Measurements from ENCODE around the gene SAMD14. TPM values are rescaled to one million over a fixed set of nuclear protein-coding genes. Genes with fewer than 3 reads are reported as not detected.

SAMD14 gene
- total and polyA plus RNA-seq, 2 of the 4 experiments (the other 2 are of a cell fraction) = 1.4 to 6.2 TPM

- no peak for DNase-seq
- no TSS peak for BruUV-seq (replicated peaks)
Measured at GRCh38 chr17:50118076-50118827, 11.7 kb downstream of the SAMD14 start.

More at GRCh38 chr17:50118076-50118827, 11.7 kb downstream of the SAMD14 start:
- Histone ChIP-seq H3K14ac (replicated peaks; ENCODE audit: low read depth, low read length) (0 out of 2 replicates have a peak overlapping the region, but pooled peaks have one; percentile 16), H2BK120ac (ENCODE audit: low read depth, low read length) (no peak overlapping the region), H3K27me3 (ENCODE audit: control insufficient read depth, insufficient read depth, low read length) (no peaks in the 10 kb centered on the region), H3K27ac (ENCODE audit: insufficient read depth, low read length) (no peak overlapping the region), H3K9me1 (ENCODE audit: insufficient read depth, low read length) (peaks cover 6% of the 10 kb centered on the region), H2BK20ac (ENCODE audit: low read depth, low read length) (no peak overlapping the region), H3K23ac (ENCODE audit: low read depth, low read length) (no peak overlapping the region), H4K8ac (ENCODE audit: low read depth in 2 of 2, low read length in 2 of 2) (no peak overlapping the region), H3K18ac (ENCODE audit: low read depth, low read length) (no peak overlapping the region), H3K4me2 (ENCODE audit: low read depth, low read length) (no peak overlapping the region), H3K4me1 (ENCODE audit: control insufficient read depth, insufficient read depth, low read length) (peaks cover 2% of the 10 kb centered on the region), H2AK5ac (ENCODE audit: low read depth, low read length) (no peak overlapping the region), H3K9me3 (ENCODE audit: control insufficient read depth, insufficient read depth, low read length) (no peaks in the 10 kb centered on the region), H2AFZ (replicated peaks; ENCODE audit: low read length, poor library complexity) (no peak overlapping the region), H3K4ac (ENCODE audit: low read depth, low read length) (no peak overlapping the region), H4K20me1 (ENCODE audit: insufficient read depth, low read length) (no peaks in the 10 kb centered on the region), H2BK5ac (ENCODE audit: low read depth, low read length, poor library complexity, severe bottlenecking) (no peak overlapping the region), H4K91ac (ENCODE audit: insufficient read depth, low read depth, low read length) (no peak overlapping the region), H3K36me3 (ENCODE audit: control insufficient read depth, insufficient read depth, low read length) (peaks cover 15% of the 10 kb centered on the region; the same call in 1 of the 2 replicates), H3K56ac (ENCODE audit: extremely low read depth, insufficient read depth, low read length) (no peak overlapping the region), H2AK9ac (replicated peaks; ENCODE audit: low read depth, low read length, poor library complexity) (no peak overlapping the region), H3K9ac (ENCODE audit: low read depth, low read length) (no peak overlapping the region), H4K5ac (ENCODE audit: low read depth, low read length) (no peak overlapping the region), H3K79me1 (ENCODE audit: low read depth in 1 of 2, low read length in 2 of 2) (no peaks in the 10 kb centered on the region), H2BK15ac (ENCODE audit: low read depth, low read length) (no peak overlapping the region), H3K4me3 (ENCODE audit: insufficient read depth, low read depth, low read length) (no peak overlapping the region)
- 89% methylated on average over 19 of the region's 23 CpGs; no CpG with 5 or more reads in 1 of the 2 experiments for WGBS, 2 experiments (ENCODE audit: extremely low coverage in 2 of 2, insufficient read length in 1 of 2)
- in situ Hi-C loops (cut with MboI; ENCODE audit: low sequenced_read_pairs) (no loop called here), intact Hi-C loops (cut with micrococcal nuclease) (no loop called here), dilution Hi-C loops (cut with HindIII; ENCODE audit: low sequenced_read_pairs, unreplicated experiment) (no loop called here)
- TF ChIP-seq SMC3 (IDR thresholded peaks at IDR 0.05; ENCODE audit: low read depth, low read length) = no peak
- TF ChIP-seq USF2 (IDR thresholded peaks at IDR 0.05; ENCODE audit: low read depth, low read length) = no peak
- TF ChIP-seq POLR2A (IDR thresholded peaks at IDR 0.05; ENCODE audit: low read depth, low read length) = no peak
- TF ChIP-seq CEBPB (IDR thresholded peaks at IDR 0.05; ENCODE audit: low read depth, low read length) = no peak
- no peak for TF ChIP-seq BHLHE40 (IDR thresholded peaks at IDR 0.05; ENCODE audit: low read depth, low read length)
- TF ChIP-seq RAD21 (IDR thresholded peaks at IDR 0.05; ENCODE audit: low read length) = no peak
- TF ChIP-seq MXI1 (IDR thresholded peaks at IDR 0.05; ENCODE audit: borderline replicate concordance, low read depth, low read length) = no peak
- TF ChIP-seq, protein P1, sequence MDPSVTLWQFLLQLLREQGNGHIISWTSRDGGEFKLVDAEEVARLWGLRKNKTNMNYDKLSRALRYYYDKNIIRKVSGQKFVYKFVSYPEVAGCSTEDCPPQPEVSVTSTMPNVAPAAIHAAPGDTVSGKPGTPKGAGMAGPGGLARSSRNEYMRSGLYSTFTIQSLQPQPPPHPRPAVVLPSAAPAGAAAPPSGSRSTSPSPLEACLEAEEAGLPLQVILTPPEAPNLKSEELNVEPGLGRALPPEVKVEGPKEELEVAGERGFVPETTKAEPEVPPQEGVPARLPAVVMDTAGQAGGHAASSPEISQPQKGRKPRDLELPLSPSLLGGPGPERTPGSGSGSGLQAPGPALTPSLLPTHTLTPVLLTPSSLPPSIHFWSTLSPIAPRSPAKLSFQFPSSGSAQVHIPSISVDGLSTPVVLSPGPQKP (IDR thresholded peaks at IDR 0.05; ENCODE audit: borderline replicate concordance, low read depth, low read length) = no peak
- TF ChIP-seq RCOR1 (IDR thresholded peaks at IDR 0.05; ENCODE audit: insufficient replicate concordance, low read length) = no peak
- TF ChIP-seq FOS (IDR thresholded peaks at IDR 0.05; ENCODE audit: low read depth, low read length) = no peak
- no peak for TF ChIP-seq NFE2L2 (IDR thresholded peaks at IDR 0.05; ENCODE audit: low read depth, low read length)
- TF ChIP-seq, protein P2, sequence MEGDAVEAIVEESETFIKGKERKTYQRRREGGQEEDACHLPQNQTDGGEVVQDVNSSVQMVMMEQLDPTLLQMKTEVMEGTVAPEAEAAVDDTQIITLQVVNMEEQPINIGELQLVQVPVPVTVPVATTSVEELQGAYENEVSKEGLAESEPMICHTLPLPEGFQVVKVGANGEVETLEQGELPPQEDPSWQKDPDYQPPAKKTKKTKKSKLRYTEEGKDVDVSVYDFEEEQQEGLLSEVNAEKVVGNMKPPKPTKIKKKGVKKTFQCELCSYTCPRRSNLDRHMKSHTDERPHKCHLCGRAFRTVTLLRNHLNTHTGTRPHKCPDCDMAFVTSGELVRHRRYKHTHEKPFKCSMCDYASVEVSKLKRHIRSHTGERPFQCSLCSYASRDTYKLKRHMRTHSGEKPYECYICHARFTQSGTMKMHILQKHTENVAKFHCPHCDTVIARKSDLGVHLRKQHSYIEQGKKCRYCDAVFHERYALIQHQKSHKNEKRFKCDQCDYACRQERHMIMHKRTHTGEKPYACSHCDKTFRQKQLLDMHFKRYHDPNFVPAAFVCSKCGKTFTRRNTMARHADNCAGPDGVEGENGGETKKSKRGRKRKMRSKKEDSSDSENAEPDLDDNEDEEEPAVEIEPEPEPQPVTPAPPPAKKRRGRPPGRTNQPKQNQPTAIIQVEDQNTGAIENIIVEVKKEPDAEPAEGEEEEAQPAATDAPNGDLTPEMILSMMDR (conservative IDR thresholded peaks at IDR 0.05; ENCODE audit: low read depth, low read length) = no peak
- no peak for TF ChIP-seq RFX5 (IDR thresholded peaks at IDR 0.05; ENCODE audit: low read depth, low read length)
- no peak for TF ChIP-seq CHD1 (IDR thresholded peaks at IDR 0.05; ENCODE audit: low read depth, low read length)
- TF ChIP-seq MAZ (IDR thresholded peaks at IDR 0.05; ENCODE audit: borderline replicate concordance, low read depth, low read length) = no peak
- no peak for ATAC-seq (ENCODE audit: low read depth)
- POLR2A ChIA-PET (ENCODE audit: unreplicated experiment) = no interaction called here
- CTCF ChIA-PET = no interaction called here
